ENCODE data around the gene PA2G4. TPM values are rescaled to one million over a fixed set of nuclear protein-coding genes. Genes with fewer than 3 reads are reported as not detected.

Gene PA2G4
- total RNA-seq, 4 donors from 2014 or later = 79.6 to 104 (median 93.5) TPM

DNA sequence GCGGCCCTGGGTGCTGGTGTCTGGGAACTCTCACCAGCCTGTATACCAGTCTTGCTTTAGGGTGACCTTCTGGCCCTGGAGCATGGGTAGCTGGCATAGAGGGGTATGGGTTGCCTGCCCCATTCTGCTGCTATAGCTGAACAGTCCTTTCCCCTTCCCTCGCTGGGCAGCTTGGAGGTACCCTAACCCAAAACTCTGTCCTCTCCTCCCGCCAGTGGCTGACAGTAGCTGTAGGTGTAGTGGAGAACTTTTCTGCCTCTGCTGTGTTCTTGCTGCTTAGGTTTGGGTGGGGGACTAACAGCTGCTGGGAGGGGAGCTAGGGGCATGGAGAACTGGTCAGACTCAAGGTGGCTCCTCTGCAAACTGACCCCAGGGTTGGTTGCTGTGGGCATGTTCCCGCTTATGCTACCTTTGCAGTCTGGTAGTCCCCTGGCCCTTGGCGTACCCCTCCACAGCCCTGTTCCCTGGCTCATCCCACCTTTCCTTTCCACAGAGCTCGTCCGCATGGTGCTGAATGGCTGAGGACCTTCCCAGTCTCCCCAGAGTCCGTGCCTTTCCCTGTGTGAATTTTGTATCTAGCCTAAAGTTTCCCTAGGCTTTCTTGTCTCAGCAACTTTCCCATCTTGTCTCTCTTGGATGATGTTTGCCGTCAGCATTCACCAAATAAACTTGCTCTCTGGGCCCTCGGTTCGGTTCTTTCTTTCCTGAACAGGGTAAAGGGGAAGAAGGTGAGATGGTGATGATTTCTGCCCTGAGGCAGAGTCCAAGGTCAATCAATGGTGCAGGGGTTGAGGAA lies 56.7 kb downstream of the PA2G4 start:
- Histone ChIP-seq H3K4me1 (peaks cover 0 to 41% (median 31%) of the 10 kb centered on the region in 4 donors), H3K9me3 (no peaks in the 10 kb centered on the region), H3K36me3 (peaks cover 0 to 67% (median 29%) of the 10 kb centered on the region in 3 donors), H3K4me3 (peak overlapping the region; percentile 28 to 94 (median 76)), H3K27me3 (no peaks in the 10 kb centered on the region), H3K27ac (peak overlapping the region; percentile 96 to 98 (median 98))
- TF ChIP-seq POLR2A (IDR thresholded peaks at IDR 0.05) (no peak), EP300 (IDR thresholded peaks at IDR 0.05) (no peak)
- TF ChIP-seq, protein P1, sequence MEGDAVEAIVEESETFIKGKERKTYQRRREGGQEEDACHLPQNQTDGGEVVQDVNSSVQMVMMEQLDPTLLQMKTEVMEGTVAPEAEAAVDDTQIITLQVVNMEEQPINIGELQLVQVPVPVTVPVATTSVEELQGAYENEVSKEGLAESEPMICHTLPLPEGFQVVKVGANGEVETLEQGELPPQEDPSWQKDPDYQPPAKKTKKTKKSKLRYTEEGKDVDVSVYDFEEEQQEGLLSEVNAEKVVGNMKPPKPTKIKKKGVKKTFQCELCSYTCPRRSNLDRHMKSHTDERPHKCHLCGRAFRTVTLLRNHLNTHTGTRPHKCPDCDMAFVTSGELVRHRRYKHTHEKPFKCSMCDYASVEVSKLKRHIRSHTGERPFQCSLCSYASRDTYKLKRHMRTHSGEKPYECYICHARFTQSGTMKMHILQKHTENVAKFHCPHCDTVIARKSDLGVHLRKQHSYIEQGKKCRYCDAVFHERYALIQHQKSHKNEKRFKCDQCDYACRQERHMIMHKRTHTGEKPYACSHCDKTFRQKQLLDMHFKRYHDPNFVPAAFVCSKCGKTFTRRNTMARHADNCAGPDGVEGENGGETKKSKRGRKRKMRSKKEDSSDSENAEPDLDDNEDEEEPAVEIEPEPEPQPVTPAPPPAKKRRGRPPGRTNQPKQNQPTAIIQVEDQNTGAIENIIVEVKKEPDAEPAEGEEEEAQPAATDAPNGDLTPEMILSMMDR (IDR thresholded peaks at IDR 0.05) = no peak
- 51 to 64% methylated on average over 11 of the region's 11 CpGs for WGBS, 2 donors
- no peak for DNase-seq (ENCODE audit: low spot score in 2 of 2)

DNA sequence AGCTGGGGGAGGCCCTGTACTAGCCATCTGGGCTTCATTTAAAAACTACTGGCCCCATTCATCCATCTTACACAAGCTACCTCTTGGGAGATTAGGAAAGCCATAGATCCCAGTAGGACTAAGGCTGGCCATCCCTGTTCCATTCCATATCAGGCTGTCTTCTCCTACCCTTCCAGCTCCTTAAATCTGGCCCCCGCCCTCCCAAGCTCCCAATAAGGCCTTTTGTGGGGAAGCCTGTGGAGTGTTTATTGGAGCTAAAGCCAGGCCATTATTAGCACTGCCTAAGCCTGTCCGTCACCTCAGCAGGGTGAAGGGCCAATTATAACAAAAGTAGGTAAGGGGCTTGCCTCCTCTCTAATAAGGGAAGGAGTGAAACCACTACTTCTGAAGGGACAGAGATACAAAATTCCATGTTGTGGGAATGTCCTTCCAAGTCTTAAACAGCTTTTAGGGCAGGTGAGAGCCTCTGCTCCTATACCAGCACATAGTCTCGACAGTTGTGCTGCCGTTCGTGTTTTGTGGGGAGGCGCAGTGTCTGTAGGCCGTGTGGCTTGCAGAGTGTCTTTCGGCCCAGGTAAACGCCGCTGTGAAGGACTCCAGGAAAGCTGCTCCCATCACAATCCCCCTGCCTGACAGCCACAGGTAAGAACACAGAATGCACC lies 57.5 kb downstream of the PA2G4 start:
- Histone ChIP-seq H3K27me3 (no peaks in the 10 kb centered on the region), H3K4me3 (peak overlapping the region in 1 of 4 donors; percentile 84), H3K36me3 (peaks cover 0 to 75% (median 29%) of the 10 kb centered on the region in 3 donors), H3K27ac (peak overlapping the region in 3 of 4 donors; percentile 96 to 98 (median 97)), H3K4me1 (peaks cover 0 to 39% (median 31%) of the 10 kb centered on the region in 4 donors), H3K9me3 (no peaks in the 10 kb centered on the region)
- no peak for TF ChIP-seq POLR2A (IDR thresholded peaks at IDR 0.05)
- TF ChIP-seq, protein P1 (IDR thresholded peaks at IDR 0.05) = no peak
- TF ChIP-seq EP300 (IDR thresholded peaks at IDR 0.05) = no peak
- WGBS, 2 donors = 70 to 72% methylated on average over 10 of the region's 10 CpGs
- DNase-seq (ENCODE audit: low spot score in 2 of 2) = no peak

DNA sequence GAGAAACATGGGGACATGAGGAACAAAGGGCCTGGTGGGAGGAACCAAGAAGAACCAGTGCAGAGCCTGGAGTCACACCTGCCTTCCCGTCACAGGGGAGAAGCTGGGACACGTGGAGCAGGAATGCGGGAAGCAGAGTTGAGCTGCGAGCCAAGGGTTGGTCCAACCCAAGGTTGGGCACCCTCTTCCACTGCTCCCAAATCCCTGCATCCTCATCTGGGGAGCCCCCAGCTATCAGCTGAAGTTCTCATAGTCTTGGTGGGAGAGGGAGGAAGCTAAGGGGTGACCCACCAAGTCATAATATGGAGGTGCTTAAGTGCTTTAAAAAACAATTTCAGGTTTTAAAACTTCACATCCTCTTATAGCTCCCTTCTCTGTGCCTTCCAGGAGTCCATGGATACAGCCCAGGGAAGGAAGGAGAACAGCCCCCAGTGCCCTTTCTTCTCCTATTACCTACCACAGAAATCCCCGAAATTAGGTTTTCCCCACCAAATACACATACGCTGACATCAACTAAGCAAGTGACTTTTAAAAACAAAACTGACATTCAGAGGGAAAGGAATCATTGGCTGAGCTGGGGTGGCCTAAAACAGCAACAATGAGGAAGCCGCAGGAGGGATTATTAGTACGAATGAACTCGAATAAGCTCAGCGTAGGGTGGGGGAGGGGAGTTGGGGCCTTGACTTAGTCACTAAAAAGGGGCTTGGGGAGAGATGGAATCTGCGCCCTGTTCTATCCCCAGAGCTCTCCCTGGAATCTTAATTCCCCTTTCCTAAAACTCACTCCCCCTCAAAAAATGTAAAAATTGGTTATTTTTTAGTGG lies 58.3 kb downstream of the PA2G4 start:
- no peaks in the 10 kb centered on the region for H3K27me3 ChIP-seq
- no peaks in the 10 kb centered on the region for H3K9me3 ChIP-seq
- peak in 1 of 2 donors; percentile 43 for TF ChIP-seq EP300 (IDR thresholded peaks at IDR 0.05)
- TF ChIP-seq, protein P1 (IDR thresholded peaks at IDR 0.05) = no peak
- no peak for TF ChIP-seq POLR2A (IDR thresholded peaks at IDR 0.05)
- 48 to 49% methylated on average over 11 of the region's 11 CpGs for WGBS, 2 donors
- H3K4me1 ChIP-seq = peaks cover 0 to 32% (median 28%) of the 10 kb centered on the region in 4 donors
- DNase-seq (ENCODE audit: low spot score in 2 of 2) = no peak
- peaks cover 0 to 83% (median 36%) of the 10 kb centered on the region in 3 donors for H3K36me3 ChIP-seq
- peak overlapping the region in 2 of 4 donors; percentile 27 to 30 for H3K27ac ChIP-seq
- no peak overlapping the region for H3K4me3 ChIP-seq

Other genes with a start within 250 kb of the PA2G4 start
- 10 to 100 TPM; 25.3 to 53.4 (median 39.9) TPM for gene PYM1, start 176.7 kb upstream of the PA2G4 start, total RNA-seq
- 100 to 1,000 TPM in 1 of 4 donors, 10 to 100 TPM in 3; 24.9 to 544 (median 34.3) TPM for gene DGKA, start 173.4 kb upstream of the PA2G4 start, total RNA-seq
- 1 to 10 TPM in 1 of 4 donors, under 1 TPM in 1, not detected in 2; 0.87 to 1.6 TPM for gene PMEL, start 138.5 kb upstream of the PA2G4 start, total RNA-seq
- 10 to 100 TPM; 10.3 to 22.2 (median 13.8) TPM for gene CDK2, start 137.7 kb upstream of the PA2G4 start, total RNA-seq
- gene RAB5B, start 130.5 kb upstream of the PA2G4 start, total RNA-seq = 100 to 1,000 TPM in 1 of 4 donors, 10 to 100 TPM in 3; 71.7 to 111 (median 83.0) TPM
- 10 to 100 TPM; 20.4 to 39.1 (median 28.1) TPM for gene SUOX, start 107.3 kb upstream of the PA2G4 start, total RNA-seq
- 1 to 10 TPM; 3.8 to 9.6 (median 6.4) TPM for gene IKZF4, start 83.5 kb upstream of the PA2G4 start, total RNA-seq
- 1,000 to 10,000 TPM in 2 of 4 donors, 100 to 1,000 TPM in 2; 308 to 1,324 (median 859) TPM for gene RPS26, start 62.6 kb upstream of the PA2G4 start, total RNA-seq
- gene ERBB3, start 24.4 kb upstream of the PA2G4 start, total RNA-seq = 100 to 1,000 TPM in 2 of 4 donors, 10 to 100 TPM in 2; 90.6 to 165 (median 99.8) TPM
- gene RPL41, start 12.1 kb downstream of the PA2G4 start, total RNA-seq = 1,000 to 10,000 TPM; 2,638 to 4,802 (median 2,805) TPM
- 1 to 10 TPM; 2.9 to 5.1 (median 4.8) TPM for gene ZC3H10, start 13.7 kb downstream of the PA2G4 start, total RNA-seq
- gene ESYT1, start 23.7 kb downstream of the PA2G4 start, total RNA-seq = 100 to 1,000 TPM in 3 of 4 donors, 10 to 100 TPM in 1; 91.2 to 235 (median 210) TPM
- gene MYL6B, start 48.0 kb downstream of the PA2G4 start, total RNA-seq = 10 to 100 TPM; 43.5 to 80.4 (median 59.1) TPM
- 1,000 to 10,000 TPM; 1,194 to 1,879 (median 1,515) TPM for gene MYL6, start 53.8 kb downstream of the PA2G4 start, total RNA-seq
- gene SMARCC2, start 84.9 kb downstream of the PA2G4 start, total RNA-seq = 100 to 1,000 TPM; 104 to 139 (median 117) TPM
- 10 to 100 TPM; 50.0 to 81.6 (median 62.0) TPM for gene RNF41, start 117.4 kb downstream of the PA2G4 start, total RNA-seq
- gene NABP2, start 119.8 kb downstream of the PA2G4 start, total RNA-seq = 10 to 100 TPM; 15.1 to 41.7 (median 24.6) TPM
- gene SLC39A5, start 125.5 kb downstream of the PA2G4 start, total RNA-seq = 1 to 10 TPM in 1 of 4 donors, not detected in 3; 1.5 TPM
- gene ANKRD52, start 153.8 kb downstream of the PA2G4 start, total RNA-seq = 10 to 100 TPM; 14.6 to 42.4 (median 23.9) TPM
- 10 to 100 TPM; 14.0 to 26.1 (median 22.8) TPM for gene COQ10A, start 162.4 kb downstream of the PA2G4 start, total RNA-seq
- gene CS, start 195.8 kb downstream of the PA2G4 start, total RNA-seq = 100 to 1,000 TPM in 1 of 4 donors, 10 to 100 TPM in 3; 63.7 to 112 (median 84.2) TPM
- 100 to 1,000 TPM in 2 of 4 donors, 10 to 100 TPM in 2; 94.9 to 141 (median 109) TPM for gene CNPY2, start 211.4 kb downstream of the PA2G4 start, total RNA-seq
- 10 to 100 TPM; 50.1 to 69.8 (median 63.5) TPM for gene PAN2, start 229.4 kb downstream of the PA2G4 start, total RNA-seq
- not detected for gene IL23A, start 234.3 kb downstream of the PA2G4 start, total RNA-seq

All from tibial nerve (tissue), 4 donors.